ENCODE results near the gene GDPD4. TPM values are rescaled to one million over a fixed set of nuclear protein-coding genes. Genes with fewer than 3 reads are reported as not detected.

GDPD4 gene
- total and polyA plus RNA-seq, 10 of the 15 experiments (the other 5 are each of a cell fraction or from before 2014, with no cell fraction given), result 0.23 TPM; not detected in 9

DNA sequence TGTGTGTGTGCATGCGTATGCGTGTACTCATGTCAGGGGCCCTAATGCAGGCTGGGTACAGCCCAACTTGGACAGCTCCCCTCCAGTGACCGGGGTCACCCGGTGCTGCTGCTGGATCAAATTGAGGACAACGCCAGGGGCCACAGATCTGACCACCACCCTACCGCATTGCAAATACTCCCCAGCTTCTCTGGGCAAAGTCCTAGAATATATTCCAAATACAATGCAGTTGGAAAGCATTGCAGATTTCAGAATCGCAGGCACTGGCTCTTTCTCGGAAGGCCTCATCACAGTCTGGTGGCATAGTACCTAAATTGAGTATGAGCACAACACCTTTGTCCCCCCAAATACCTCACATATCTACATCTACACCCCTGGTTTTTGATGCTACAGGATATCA, 130.2 kb downstream of the GDPD4 start:
- Histone ChIP-seq H4K20me1 (ENCODE audit: control insufficient read depth, insufficient read depth) (no peaks in the 10 kb centered on the region), H3K4me1 (ENCODE audit: control insufficient read depth, insufficient read depth, low read length) (peaks cover 7% of the 10 kb centered on the region), H3K4me2 (ENCODE audit: control insufficient read depth, insufficient read depth) (no peak overlapping the region), H3K27ac (ENCODE audit: control insufficient read depth, insufficient read depth) (no peak overlapping the region), H3K9ac (ENCODE audit: control insufficient read depth, insufficient read depth, low read length) (no peak overlapping the region), H3K36me3 (ENCODE audit: control insufficient read depth in 2 of 2, insufficient read depth in 2 of 2, low read length in 1 of 2) (no peaks in the 10 kb centered on the region), H3K4me3 (no peak overlapping the region), H2AFZ (ENCODE audit: control insufficient read depth, low read depth, low read length) (no peak overlapping the region), H3K27me3 (replicated peaks in 1 of 2; ENCODE audit: control insufficient read depth in 2 of 2, insufficient read depth in 2 of 2, low read length in 1 of 2) (no peaks in the 10 kb centered on the region; a peak in 1 of 4 replicates), H3K9me3 (replicated peaks; ENCODE audit: control insufficient read depth, insufficient read depth, low read length) (no peaks in the 10 kb centered on the region), H3K79me2 (ENCODE audit: control insufficient read depth, insufficient read depth, low read length) (no peaks in the 10 kb centered on the region)
- WGBS (ENCODE audit: insufficient coverage, insufficient replicate concordance, low lambda C conversion rate, missing lambda C conversion rate), result 51% methylated on average over 8 of the region's 8 CpGs
- ChIA-PET RAD21 (ENCODE audit: unreplicated experiment) (no interaction called here), CTCF (interaction anchor here (0.6 kb wide), 1 partner anchor 1137 kb away, joined by 3 read pairs; no protein-coding TSS in a partner anchor), POLR2A (no interaction called here), SMC1A (ENCODE audit: uncharacterized antibody, unreplicated experiment) (no interaction called here)
- FAIRE-seq (no peak), DNase-seq (ENCODE audit: low read depth, low spot score) (no peak), ATAC-seq (no peak)
- TF ChIP-seq HDGF (IDR thresholded peaks at IDR 0.05) (no peak), CBFB (IDR thresholded peaks at IDR 0.05; ENCODE audit: low read depth) (no peak), RUNX3 (IDR thresholded peaks at IDR 0.05; ENCODE audit: low read length) (no peak), ZZZ3 (IDR thresholded peaks at IDR 0.05; ENCODE audit: control insufficient read depth, insufficient read length, low read depth) (no peak), SUZ12 (IDR thresholded peaks at IDR 0.05; ENCODE audit: unreplicated experiment) (no peak), SMARCA5 (IDR thresholded peaks at IDR 0.05) (no peak), TCF7 (IDR thresholded peaks at IDR 0.05; ENCODE audit: borderline replicate concordance) (no peak), ZNF217 (IDR thresholded peaks at IDR 0.05) (no peak), SMC3 (IDR thresholded peaks at IDR 0.05; ENCODE audit: borderline replicate concordance, low read length) (no peak), SRF (IDR thresholded peaks at IDR 0.05; ENCODE audit: low read depth in 2 of 2, low read length in 2 of 2) (no peak), YBX1 (IDR thresholded peaks at IDR 0.05) (no peak), ATF3 (IDR thresholded peaks at IDR 0.05; ENCODE audit: borderline replicate concordance, extremely low read depth, low read depth, low read length) (no peak), HDAC2 (IDR thresholded peaks at IDR 0.05) (no peak), ZSCAN29 (IDR thresholded peaks at IDR 0.05) (no peak), PRDM15 (CRISPR knock-in tag; IDR thresholded peaks at IDR 0.05) (no peak), EGR1 (IDR thresholded peaks at IDR 0.05; ENCODE audit: borderline replicate concordance in 1 of 2, low read depth in 2 of 2, low read length in 2 of 2) (no peak)
- TF ChIP-seq, protein P1, sequence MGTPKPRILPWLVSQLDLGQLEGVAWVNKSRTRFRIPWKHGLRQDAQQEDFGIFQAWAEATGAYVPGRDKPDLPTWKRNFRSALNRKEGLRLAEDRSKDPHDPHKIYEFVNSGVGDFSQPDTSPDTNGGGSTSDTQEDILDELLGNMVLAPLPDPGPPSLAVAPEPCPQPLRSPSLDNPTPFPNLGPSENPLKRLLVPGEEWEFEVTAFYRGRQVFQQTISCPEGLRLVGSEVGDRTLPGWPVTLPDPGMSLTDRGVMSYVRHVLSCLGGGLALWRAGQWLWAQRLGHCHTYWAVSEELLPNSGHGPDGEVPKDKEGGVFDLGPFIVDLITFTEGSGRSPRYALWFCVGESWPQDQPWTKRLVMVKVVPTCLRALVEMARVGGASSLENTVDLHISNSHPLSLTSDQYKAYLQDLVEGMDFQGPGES (IDR thresholded peaks at IDR 0.05), result no peak
- TF ChIP-seq, protein P2, sequence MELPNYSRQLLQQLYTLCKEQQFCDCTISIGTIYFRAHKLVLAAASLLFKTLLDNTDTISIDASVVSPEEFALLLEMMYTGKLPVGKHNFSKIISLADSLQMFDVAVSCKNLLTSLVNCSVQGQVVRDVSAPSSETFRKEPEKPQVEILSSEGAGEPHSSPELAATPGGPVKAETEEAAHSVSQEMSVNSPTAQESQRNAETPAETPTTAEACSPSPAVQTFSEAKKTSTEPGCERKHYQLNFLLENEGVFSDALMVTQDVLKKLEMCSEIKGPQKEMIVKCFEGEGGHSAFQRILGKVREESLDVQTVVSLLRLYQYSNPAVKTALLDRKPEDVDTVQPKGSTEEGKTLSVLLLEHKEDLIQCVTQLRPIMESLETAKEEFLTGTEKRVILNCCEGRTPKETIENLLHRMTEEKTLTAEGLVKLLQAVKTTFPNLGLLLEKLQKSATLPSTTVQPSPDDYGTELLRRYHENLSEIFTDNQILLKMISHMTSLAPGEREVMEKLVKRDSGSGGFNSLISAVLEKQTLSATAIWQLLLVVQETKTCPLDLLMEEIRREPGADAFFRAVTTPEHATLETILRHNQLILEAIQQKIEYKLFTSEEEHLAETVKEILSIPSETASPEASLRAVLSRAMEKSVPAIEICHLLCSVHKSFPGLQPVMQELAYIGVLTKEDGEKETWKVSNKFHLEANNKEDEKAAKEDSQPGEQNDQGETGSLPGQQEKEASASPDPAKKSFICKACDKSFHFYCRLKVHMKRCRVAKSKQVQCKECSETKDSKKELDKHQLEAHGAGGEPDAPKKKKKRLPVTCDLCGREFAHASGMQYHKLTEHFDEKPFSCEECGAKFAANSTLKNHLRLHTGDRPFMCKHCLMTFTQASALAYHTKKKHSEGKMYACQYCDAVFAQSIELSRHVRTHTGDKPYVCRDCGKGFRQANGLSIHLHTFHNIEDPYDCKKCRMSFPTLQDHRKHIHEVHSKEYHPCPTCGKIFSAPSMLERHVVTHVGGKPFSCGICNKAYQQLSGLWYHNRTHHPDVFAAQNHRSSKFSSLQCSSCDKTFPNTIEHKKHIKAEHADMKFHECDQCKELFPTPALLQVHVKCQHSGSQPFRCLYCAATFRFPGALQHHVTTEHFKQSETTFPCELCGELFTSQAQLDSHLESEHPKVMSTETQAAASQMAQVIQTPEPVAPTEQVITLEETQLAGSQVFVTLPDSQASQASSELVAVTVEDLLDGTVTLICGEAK (IDR thresholded peaks at IDR 0.05; ENCODE audit: borderline replicate concordance), result no peak
- BruUV-seq (replicated peaks), result no TSS peak
- in situ Hi-C loops (cut with MboI), result no loop called here
- intact Hi-C loops (cut with micrococcal nuclease; ENCODE audit: unreplicated experiment), result no loop called here

Measured in GM12878 (cell line).